Mucosa of descending colon (tissue), 3 donors: ENCODE measurements around the gene XIST. TPM values are rescaled to one million over a fixed set of nuclear protein-coding genes. Genes with fewer than 3 reads are reported as not detected.

Experiments used
- ATAC-seq: fragments of 200-7000 bp; cut with Tn5 transposase; one replicate; pipeline ENCODE4 v1.9.1; 2020; ENCODE audit warnings: mild to moderate bottlenecking, moderate library complexity
- DNase-seq, 3 donors: peaks; one replicate each; pipeline ENCODE4 v3.0.0-alpha.2; 2020
- H3K36me3 ChIP-seq: fragments of 200-600 bp; one replicate; pipeline ENCODE4 v1.8.0; 2021; ENCODE audit warnings: low read depth, mild to moderate bottlenecking
- H3K4me1 ChIP-seq: fragments of 200-600 bp; one replicate; pipeline ENCODE4 v1.8.0; 2021; ENCODE audit warnings: low read depth, mild to moderate bottlenecking
- H3K4me3 ChIP-seq: fragments of 200-600 bp; one replicate; pipeline ENCODE4 v1.8.0; 2021; ENCODE audit warnings: mild to moderate bottlenecking
- H3K9me3 ChIP-seq: fragments of 200-600 bp; one replicate; pipeline ENCODE4 v1.8.0; 2021; ENCODE audit warnings: mild to moderate bottlenecking
- intact Hi-C, 2 donors: fragments of 100-400 bp; cut with DNase I in 1 of 2; cut with micrococcal nuclease in 1 of 2; formaldehyde crosslinking; loops; one replicate each; pipeline versions ENCODE4 v1.11.0 to v1.11.1; 2022; cut with DNase I, micrococcal nuclease
- total RNA-seq, 3 donors: library from RNA; stranded (reverse); fragmentation: NEBNext Ultra II Directional in 2 of 3; extraction: Animal tissue kit (Norgen Biotek cat#: 25700) in 2 of 3; gene quantifications; one replicate each; pipeline versions ENCODE4 v1.2.1 to v1.2.4, GENCODE V29; 2021 to 2023
- TF ChIP-seq, protein P1 (sequence below): fragments of 200-600 bp; IDR thresholded peaks from one replicate; pipeline ENCODE4 v1.8.0; 2022; ENCODE audit warnings: antibody characterized with exemption, mild to moderate bottlenecking
- donor health status: DM: no; HTN: no; CAD: no; lungs with moderate emphysema.
- donor health status: DM: no; HTN: no; CAD: no.
- donor health status: DM: no; HTN: yes; CAD: no.

Gene XIST
- total RNA-seq, 3 donors from 2014 or later = 1.1 to 231 (median 3.3) TPM

GRCh38 chrX:73836956-73837477 lies 15.5 kb downstream of the XIST start:
- Histone ChIP-seq H3K36me3 (no peaks in the 10 kb centered on the region), H3K4me3 (no peak overlapping the region), H3K9me3 (no peaks in the 10 kb centered on the region), H3K4me1 (no peaks in the 10 kb centered on the region)
- DNase-seq (no peak), ATAC-seq (no peak)
- intact Hi-C loops = no loop called here
- TF ChIP-seq, protein P1, sequence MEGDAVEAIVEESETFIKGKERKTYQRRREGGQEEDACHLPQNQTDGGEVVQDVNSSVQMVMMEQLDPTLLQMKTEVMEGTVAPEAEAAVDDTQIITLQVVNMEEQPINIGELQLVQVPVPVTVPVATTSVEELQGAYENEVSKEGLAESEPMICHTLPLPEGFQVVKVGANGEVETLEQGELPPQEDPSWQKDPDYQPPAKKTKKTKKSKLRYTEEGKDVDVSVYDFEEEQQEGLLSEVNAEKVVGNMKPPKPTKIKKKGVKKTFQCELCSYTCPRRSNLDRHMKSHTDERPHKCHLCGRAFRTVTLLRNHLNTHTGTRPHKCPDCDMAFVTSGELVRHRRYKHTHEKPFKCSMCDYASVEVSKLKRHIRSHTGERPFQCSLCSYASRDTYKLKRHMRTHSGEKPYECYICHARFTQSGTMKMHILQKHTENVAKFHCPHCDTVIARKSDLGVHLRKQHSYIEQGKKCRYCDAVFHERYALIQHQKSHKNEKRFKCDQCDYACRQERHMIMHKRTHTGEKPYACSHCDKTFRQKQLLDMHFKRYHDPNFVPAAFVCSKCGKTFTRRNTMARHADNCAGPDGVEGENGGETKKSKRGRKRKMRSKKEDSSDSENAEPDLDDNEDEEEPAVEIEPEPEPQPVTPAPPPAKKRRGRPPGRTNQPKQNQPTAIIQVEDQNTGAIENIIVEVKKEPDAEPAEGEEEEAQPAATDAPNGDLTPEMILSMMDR = no peak

- intact Hi-C loops = no loop called here
- Histone ChIP-seq H3K4me3 (no peak overlapping the region), H3K4me1 (no peaks in the 10 kb centered on the region), H3K9me3 (no peaks in the 10 kb centered on the region), H3K36me3 (no peaks in the 10 kb centered on the region)
- TF ChIP-seq, protein P1 = no peak
- DNase-seq (no peak), ATAC-seq (no peak)
Measured at GRCh38 chrX:73834219-73834618, 18.3 kb downstream of the XIST start.

- TF ChIP-seq, protein P1 = no peak
- intact Hi-C loops = no loop called here
Measured at GRCh38 chrX:73832319-73832718, 20.2 kb downstream of the XIST start.

DNA sequence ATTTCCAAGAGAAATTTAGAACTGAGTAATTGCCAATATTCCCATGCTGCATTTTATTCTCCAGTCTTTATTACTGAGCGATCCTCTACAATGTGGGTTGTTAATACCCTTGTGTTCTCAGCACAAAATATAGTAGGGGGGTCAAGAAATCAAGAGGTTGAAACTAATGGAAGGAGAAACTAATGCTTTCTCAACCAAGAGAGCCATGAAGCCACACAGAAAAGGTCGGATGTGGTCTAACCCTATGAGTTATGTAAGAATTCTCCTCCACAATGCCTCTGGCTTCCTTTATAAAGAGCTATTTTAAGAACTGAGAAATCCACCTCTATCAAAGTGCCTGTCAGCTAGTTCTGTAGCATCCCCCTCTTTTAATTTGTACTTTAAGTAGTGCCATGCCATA lies 21.0 kb downstream of the XIST start:
- ATAC-seq (no peak), DNase-seq (no peak)
- Histone ChIP-seq H3K4me1 (no peaks in the 10 kb centered on the region), H3K36me3 (no peaks in the 10 kb centered on the region), H3K4me3 (no peak overlapping the region), H3K9me3 (no peaks in the 10 kb centered on the region)
- intact Hi-C loops = no loop called here
- TF ChIP-seq, protein P1 = no peak

More at GRCh38 chrX:73832319-73832718, 20.2 kb downstream of the XIST start:
- DNase-seq (no peak), ATAC-seq (no peak)
- Histone ChIP-seq H3K4me1 (no peaks in the 10 kb centered on the region), H3K36me3 (no peaks in the 10 kb centered on the region), H3K4me3 (no peak overlapping the region), H3K9me3 (no peaks in the 10 kb centered on the region)

DNA sequence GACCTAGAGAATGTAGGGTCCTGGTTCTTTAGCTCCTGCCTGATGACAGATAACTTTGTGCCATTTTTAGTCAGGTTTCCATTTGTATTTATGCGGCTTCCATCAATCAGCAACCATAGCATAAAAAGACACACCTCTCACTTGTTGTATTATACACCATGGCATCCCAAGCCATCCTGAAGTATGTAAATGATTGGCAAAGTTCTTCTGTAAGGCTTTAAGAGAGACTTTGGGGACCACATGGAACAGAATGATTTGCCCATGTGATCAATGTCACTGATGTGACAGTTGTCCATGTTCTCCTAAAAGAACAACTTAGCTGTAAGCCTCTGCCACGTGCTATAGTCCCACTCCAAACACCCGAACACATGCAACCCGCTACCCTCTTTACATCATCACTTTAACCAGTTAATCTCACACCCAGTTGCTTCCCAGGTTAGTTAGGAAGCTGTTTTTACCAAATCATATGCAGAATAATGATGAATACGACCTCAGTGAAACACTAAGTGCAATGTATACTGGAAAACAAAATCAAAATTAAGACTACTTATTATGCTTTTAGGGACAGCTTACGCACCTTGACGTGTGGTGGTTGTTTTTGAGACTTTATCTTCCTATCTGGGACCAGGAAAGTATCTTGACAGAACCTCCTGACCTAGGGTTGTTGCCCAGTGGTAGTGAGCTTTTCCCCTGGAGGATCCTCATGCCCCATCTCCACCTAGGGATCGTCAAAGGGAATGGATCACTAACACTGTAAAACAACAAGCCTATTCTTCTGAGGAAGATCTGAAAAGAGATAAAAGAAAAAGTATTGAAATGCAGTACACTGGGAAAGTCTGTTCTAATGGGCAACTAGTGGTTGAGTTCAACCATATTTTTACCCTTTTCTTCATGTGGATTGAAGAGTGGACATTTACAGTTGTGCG lies 21.8 kb downstream of the XIST start:
- Histone ChIP-seq H3K9me3 (no peaks in the 10 kb centered on the region), H3K4me3 (no peak overlapping the region), H3K36me3 (no peaks in the 10 kb centered on the region), H3K4me1 (no peaks in the 10 kb centered on the region)
- intact Hi-C loops = no loop called here
- ATAC-seq (no peak), DNase-seq (no peak)
- TF ChIP-seq, protein P1 = no peak
